ENCODE results near the gene CHMP4A.

CHMP4A gene

GRCh38 chr14:24240110-24240918, 27.0 kb upstream of the CHMP4A start:
- DNase-seq (ENCODE audit: low read depth) = no peak
- TF ChIP-seq CTCF (IDR thresholded peaks at IDR 0.05; ENCODE audit: low read depth, low read length, missing control alignments) = no peak
- H3K4me3 ChIP-seq (ENCODE audit: low read depth, low read length) = no peak overlapping the region
- in situ Hi-C loops (cut with HindIII; ENCODE audit: low sequenced_read_pairs) = no loop called here

GRCh38 chr14:24238527-24239037, 25.3 kb upstream of the CHMP4A start:
- H3K4me3 ChIP-seq (ENCODE audit: low read depth, low read length) = no peak overlapping the region
- in situ Hi-C loops (cut with HindIII; ENCODE audit: low sequenced_read_pairs) = no loop called here
- no peak for TF ChIP-seq CTCF (IDR thresholded peaks at IDR 0.05; ENCODE audit: low read depth, low read length, missing control alignments)
- no peak for DNase-seq (ENCODE audit: low read depth)

- no peak for TF ChIP-seq CTCF (IDR thresholded peaks at IDR 0.05; ENCODE audit: low read depth, low read length, missing control alignments)
- no peak overlapping the region for H3K4me3 ChIP-seq (ENCODE audit: low read depth, low read length)
- no peak for DNase-seq (ENCODE audit: low read depth)
- in situ Hi-C loops (cut with HindIII; ENCODE audit: low sequenced_read_pairs) = no loop called here
These were observed 24.8 kb upstream of the CHMP4A start for GRCh38 chr14:24238123-24238522.

GRCh38 chr14:24237463-24237955, 24.2 kb upstream of the CHMP4A start:
- no peak for DNase-seq (ENCODE audit: low read depth)
- in situ Hi-C loops (cut with HindIII; ENCODE audit: low sequenced_read_pairs) = no loop called here
- no peak overlapping the region for H3K4me3 ChIP-seq (ENCODE audit: low read depth, low read length)
- TF ChIP-seq CTCF (IDR thresholded peaks at IDR 0.05; ENCODE audit: low read depth, low read length, missing control alignments) = no peak

GRCh38 chr14:24236689-24237462, 23.6 kb upstream of the CHMP4A start:
- no peak overlapping the region for H3K4me3 ChIP-seq (ENCODE audit: low read depth, low read length)
- TF ChIP-seq CTCF (IDR thresholded peaks at IDR 0.05; ENCODE audit: low read depth, low read length, missing control alignments) = no peak
- in situ Hi-C loops (cut with HindIII; ENCODE audit: low sequenced_read_pairs) = no loop called here
- no peak for DNase-seq (ENCODE audit: low read depth)

- in situ Hi-C loops (cut with HindIII; ENCODE audit: low sequenced_read_pairs) = no loop called here
- no peak for DNase-seq (ENCODE audit: low read depth)
- H3K4me3 ChIP-seq (ENCODE audit: low read depth, low read length) = no peak overlapping the region
- TF ChIP-seq CTCF (IDR thresholded peaks at IDR 0.05; ENCODE audit: low read depth, low read length, missing control alignments) = no peak
These were observed 22.8 kb upstream of the CHMP4A start for GRCh38 chr14:24235804-24236688.
